Loucy (cell line): ENCODE measurements around the gene TMEM129.

Source experiments
- H2AFZ ChIP-seq: fragments of 200-600 bp; sonication (generic); 2 replicates; pipeline ENCODE4 v1.6.0; 2016; ENCODE audit warnings: antibody characterized with exemption, mild to moderate bottlenecking, low read length, moderate library complexity
- H3F3A ChIP-seq: fragments of 200-600 bp; 2 replicates; pipeline ENCODE4 v1.6.0; 2016; ENCODE audit warnings: antibody characterized with exemption, low read depth, mild to moderate bottlenecking
- H3K27me3 ChIP-seq: fragments of 200-600 bp; sonication (generic); 2 replicates; pipeline ENCODE4 v1.6.1; 2014; ENCODE audit warnings: low read length, mild to moderate bottlenecking; ENCODE audit not compliant: insufficient read depth, poor library complexity, severe bottlenecking
- H3K36me3 ChIP-seq: fragments of 200-600 bp; sonication (generic); 2 replicates; pipeline ENCODE4 v1.6.1; 2016; ENCODE audit warnings: low read length; ENCODE audit not compliant: insufficient read depth
- H3K4me1 ChIP-seq: fragments of 200-600 bp; sonication (generic); 2 replicates; pipeline ENCODE4 v1.5.1; 2014; ENCODE audit warnings: low read length, mild to moderate bottlenecking; ENCODE audit not compliant: insufficient read depth, poor library complexity, severe bottlenecking
- H3K4me2 ChIP-seq: fragments of 200-600 bp; sonication (generic); 2 replicates; pipeline ENCODE4 v1.6.0; 2014; ENCODE audit warnings: antibody characterized with exemption, low read length, low read depth, mild to moderate bottlenecking; ENCODE audit not compliant: poor library complexity, severe bottlenecking
- H3K4me3 ChIP-seq: fragments of 200-600 bp; sonication (generic); 2 replicates; pipeline ENCODE4 v1.5.1; 2014; ENCODE audit warnings: low read length, mild to moderate bottlenecking, mixed read lengths; ENCODE audit not compliant: poor library complexity, severe bottlenecking
- H3K79me2 ChIP-seq: fragments of 200-600 bp; sonication (generic); 2 replicates; pipeline ENCODE4 v1.6.1; 2014; ENCODE audit warnings: low read length; ENCODE audit not compliant: insufficient read depth
- H3K9ac ChIP-seq: fragments of 200-600 bp; sonication (generic); 2 replicates; pipeline ENCODE4 v1.6.0; 2014; ENCODE audit warnings: mild to moderate bottlenecking, low read depth, low read length, moderate library complexity; ENCODE audit not compliant: poor library complexity, severe bottlenecking
- H3K9me2 ChIP-seq: fragments of 200-600 bp; sonication (generic); replicated peaks from 2 replicates; pipeline ENCODE4 v1.6.1; 2016; ENCODE audit warnings: low read depth, low read length, mixed read lengths
- H3K9me3 ChIP-seq: fragments of 200-600 bp; sonication (generic); 2 replicates; pipeline ENCODE4 v1.6.1; 2014; ENCODE audit warnings: mild to moderate bottlenecking, antibody characterized with exemption, low read length, low read depth; ENCODE audit not compliant: insufficient read depth
- H4K20me1 ChIP-seq: fragments of 200-600 bp; sonication (generic); 2 replicates; pipeline ENCODE4 v1.6.0; 2014; ENCODE audit warnings: antibody characterized with exemption, low read length, mild to moderate bottlenecking; ENCODE audit not compliant: insufficient read depth, poor library complexity, severe bottlenecking
- EZH2phosphoT487 ChIP-seq: fragments of 200-600 bp; IDR thresholded peaks from 2 replicates; pipeline ENCODE4 v1.6.1; 2018; ENCODE audit warnings: antibody characterized with exemption, mild to moderate bottlenecking, moderate library complexity, borderline replicate concordance
- TF ChIP-seq, protein P1 (sequence below): fragments of 200-600 bp; sonication (generic); conservative IDR thresholded peaks from 2 replicates; pipeline ENCODE4 v1.5.1; 2014; ENCODE audit warnings: mild to moderate bottlenecking, antibody characterized with exemption, low read length

TMEM129 gene

DNA sequence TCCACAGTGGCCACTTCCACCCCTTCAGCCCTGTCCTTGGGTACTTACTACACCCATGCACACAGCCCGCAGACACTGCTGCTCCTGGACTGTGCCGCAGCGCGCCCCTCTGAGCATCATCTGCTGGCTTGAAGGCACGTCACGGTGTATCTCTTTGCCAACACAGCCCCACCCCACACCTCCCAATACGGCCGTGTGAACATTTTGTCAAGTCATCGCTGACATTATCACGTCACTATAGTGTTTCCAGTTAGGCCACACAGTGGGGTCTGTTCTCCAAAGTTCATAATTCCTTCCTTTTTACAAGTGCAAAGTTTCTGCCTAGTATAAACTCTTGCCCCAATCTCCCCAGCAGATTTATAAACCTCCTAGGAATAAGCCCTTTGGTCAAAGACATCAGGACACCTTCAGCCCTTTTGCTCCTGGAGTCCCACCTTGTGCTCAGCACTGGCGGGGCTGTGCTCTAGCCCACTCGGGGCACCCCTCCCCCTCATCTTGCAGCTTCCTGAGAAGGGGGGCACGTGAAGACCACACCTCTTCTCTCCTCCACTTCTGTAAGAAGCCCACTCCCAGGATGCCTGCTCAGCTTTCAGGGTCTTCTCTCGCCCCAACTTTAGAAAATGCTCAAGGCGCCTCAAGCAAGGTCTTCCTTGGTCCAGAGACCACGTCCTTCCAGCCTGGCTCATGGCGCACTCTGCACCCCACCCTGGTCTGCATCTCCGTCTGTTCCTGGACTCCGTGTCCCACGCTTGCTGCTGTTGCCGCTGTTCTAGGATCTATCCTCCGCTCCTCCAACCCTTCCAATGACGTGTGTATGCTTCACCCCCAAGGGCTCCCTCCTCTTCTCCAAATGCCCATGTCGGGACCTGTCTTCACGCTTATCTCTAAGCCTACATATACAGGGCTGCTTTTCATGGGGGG lies 44.3 kb downstream of the TMEM129 start:
- Histone ChIP-seq H3K9me3 (no peaks in the 10 kb centered on the region), H3K36me3 (no peaks in the 10 kb centered on the region), H4K20me1 (no peaks in the 10 kb centered on the region), H3K79me2 (no peaks in the 10 kb centered on the region), H2AFZ (no peak overlapping the region), H3K4me1 (no peaks in the 10 kb centered on the region), H3K27me3 (no peaks in the 10 kb centered on the region), H3K4me3 (no peak overlapping the region), H3K9ac (no peak overlapping the region), H3F3A (no peaks in the 10 kb centered on the region), H3K9me2 (no peaks in the 10 kb centered on the region), H3K4me2 (no peak overlapping the region)
- TF ChIP-seq, protein P1, sequence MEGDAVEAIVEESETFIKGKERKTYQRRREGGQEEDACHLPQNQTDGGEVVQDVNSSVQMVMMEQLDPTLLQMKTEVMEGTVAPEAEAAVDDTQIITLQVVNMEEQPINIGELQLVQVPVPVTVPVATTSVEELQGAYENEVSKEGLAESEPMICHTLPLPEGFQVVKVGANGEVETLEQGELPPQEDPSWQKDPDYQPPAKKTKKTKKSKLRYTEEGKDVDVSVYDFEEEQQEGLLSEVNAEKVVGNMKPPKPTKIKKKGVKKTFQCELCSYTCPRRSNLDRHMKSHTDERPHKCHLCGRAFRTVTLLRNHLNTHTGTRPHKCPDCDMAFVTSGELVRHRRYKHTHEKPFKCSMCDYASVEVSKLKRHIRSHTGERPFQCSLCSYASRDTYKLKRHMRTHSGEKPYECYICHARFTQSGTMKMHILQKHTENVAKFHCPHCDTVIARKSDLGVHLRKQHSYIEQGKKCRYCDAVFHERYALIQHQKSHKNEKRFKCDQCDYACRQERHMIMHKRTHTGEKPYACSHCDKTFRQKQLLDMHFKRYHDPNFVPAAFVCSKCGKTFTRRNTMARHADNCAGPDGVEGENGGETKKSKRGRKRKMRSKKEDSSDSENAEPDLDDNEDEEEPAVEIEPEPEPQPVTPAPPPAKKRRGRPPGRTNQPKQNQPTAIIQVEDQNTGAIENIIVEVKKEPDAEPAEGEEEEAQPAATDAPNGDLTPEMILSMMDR: no peak
- no peak for TF ChIP-seq EZH2phosphoT487

DNA sequence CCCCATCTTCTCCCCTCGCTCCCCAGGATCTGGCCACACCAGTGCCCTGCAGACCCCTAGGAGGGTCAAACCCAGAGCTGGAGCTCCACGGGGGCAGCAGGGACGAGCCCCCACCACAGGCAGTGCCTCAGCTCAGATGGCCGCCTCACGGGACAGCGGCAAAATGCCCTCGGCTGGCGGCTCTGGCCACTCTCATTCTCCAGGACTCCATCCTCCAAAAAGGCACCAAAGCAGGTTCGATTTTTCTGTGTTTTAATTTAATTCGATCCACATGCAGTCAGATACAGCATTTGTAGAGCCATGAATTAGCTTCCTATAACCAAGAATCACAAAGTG lies 45.4 kb downstream of the TMEM129 start:
- no peaks in the 10 kb centered on the region for H3K9me2 ChIP-seq
- no peaks in the 10 kb centered on the region for H3K4me1 ChIP-seq
- no peaks in the 10 kb centered on the region for H3K27me3 ChIP-seq
- H4K20me1 ChIP-seq: no peaks in the 10 kb centered on the region
- H3K9ac ChIP-seq: no peak overlapping the region
- no peaks in the 10 kb centered on the region for H3K9me3 ChIP-seq
- no peaks in the 10 kb centered on the region for H3K79me2 ChIP-seq
- no peak overlapping the region for H3K4me3 ChIP-seq
- no peaks in the 10 kb centered on the region for H3K36me3 ChIP-seq
- H2AFZ ChIP-seq: no peak overlapping the region
- no peak overlapping the region for H3K4me2 ChIP-seq
- TF ChIP-seq, protein P1: no peak
- TF ChIP-seq EZH2phosphoT487: no peak
- no peaks in the 10 kb centered on the region for H3F3A ChIP-seq

DNA sequence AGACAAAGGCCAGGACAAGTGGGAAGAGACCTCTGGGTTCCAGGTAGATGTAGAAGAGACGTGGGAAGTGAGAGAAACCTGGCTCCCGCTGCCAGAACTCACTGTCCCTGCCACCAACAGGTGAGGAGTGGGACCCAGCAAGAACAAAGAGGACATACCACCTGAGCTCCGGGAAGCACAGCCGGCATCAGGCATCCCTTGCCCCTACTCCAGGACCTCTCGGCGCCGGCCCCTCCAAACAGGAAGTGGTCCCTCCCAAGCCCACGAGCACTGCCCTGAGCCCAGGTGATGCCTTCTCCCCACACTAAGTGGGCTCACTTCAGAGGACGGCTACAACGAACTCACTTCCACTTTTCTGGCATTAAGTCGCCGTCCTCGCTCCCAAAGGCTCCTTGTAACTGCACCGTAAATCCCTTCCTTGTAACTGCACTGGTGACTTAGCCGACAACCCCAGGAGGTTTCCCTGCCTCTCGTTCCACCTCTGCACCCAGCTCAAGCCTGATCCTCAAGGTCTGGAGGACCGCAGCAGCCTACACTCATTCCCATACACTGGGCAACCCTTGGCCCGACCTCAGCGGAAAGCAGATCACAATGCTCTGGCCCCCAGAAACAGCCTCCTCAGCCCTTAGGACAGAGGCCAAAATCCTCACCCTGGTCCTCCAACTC lies 45.9 kb downstream of the TMEM129 start:
- no peaks in the 10 kb centered on the region for H3F3A ChIP-seq
- H4K20me1 ChIP-seq: no peaks in the 10 kb centered on the region
- no peak overlapping the region for H3K4me2 ChIP-seq
- no peak overlapping the region for H3K9ac ChIP-seq
- H3K9me2 ChIP-seq: no peaks in the 10 kb centered on the region
- no peak overlapping the region for H3K4me3 ChIP-seq
- H3K9me3 ChIP-seq: no peaks in the 10 kb centered on the region
- TF ChIP-seq, protein P1: no peak
- TF ChIP-seq EZH2phosphoT487: no peak
- H3K79me2 ChIP-seq: no peaks in the 10 kb centered on the region
- no peak overlapping the region for H2AFZ ChIP-seq
- H3K27me3 ChIP-seq: no peaks in the 10 kb centered on the region
- H3K36me3 ChIP-seq: no peaks in the 10 kb centered on the region
- H3K4me1 ChIP-seq: no peaks in the 10 kb centered on the region
